GM21529 (cell line): ENCODE results near the gene ZNF44.

ENCODE experiments used
- ATAC-seq: cut with Tn5 transposase; IDR thresholded peaks from one replicate; pipeline ENCODE4 v1.9.1; 2021; ENCODE audit not compliant: unreplicated experiment

Gene ZNF44

DNA sequence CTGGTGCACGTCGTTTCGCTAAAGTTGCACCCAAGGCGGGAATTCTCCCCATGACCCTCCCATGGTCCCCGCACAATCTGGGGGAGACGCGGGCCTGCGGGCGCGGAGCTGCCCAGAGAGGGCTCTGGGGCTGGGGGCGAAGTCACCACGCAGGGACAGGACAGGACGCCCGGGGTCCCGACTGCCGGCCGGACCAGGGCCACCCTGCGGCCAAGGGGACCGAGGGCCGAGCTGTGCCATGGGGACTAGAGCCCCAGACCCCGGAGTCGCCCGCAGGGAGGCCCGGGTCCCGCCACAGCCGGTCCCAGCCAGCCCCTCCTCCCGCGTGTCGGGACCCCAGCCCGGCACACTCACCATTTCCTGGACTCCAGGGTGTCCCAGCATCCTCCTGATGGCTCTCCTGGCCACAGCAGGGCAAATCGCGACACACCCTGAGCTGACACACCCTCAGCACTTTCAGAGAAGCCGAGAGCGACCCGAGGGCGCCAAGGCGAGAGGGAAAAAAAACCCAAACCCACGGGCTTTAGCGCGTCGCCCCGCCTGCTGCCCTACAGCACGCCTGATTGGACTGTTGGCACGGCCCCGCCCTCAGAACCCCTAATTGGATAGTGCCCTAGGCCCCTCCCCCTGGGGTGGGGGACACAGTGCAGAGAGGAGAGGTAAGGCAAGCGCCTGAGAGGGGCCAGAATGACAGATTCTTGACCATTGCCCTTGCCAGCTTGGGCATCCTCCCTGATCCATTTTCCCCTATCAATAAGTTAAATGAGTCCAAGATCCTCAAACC lies 28.6 kb downstream of the ZNF44 start:
- no peak for ATAC-seq

DNA sequence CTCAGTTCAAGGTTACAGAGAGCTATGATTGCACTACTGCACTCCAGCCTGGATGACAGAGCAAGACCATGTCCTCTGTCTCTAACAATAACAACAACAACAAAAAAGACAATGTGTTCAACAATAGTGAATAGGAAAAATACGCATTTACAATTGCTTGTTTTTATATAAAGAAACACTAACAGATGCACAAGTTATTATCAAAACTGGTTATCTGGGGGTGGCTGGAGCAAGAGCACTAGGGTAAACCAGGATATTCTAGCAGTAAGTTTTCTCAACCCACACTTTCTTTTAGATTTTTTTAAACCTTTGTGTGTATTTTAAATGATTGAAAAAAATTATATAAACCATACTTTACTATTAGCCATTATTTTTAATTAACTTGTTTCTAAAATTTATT lies 33.1 kb downstream of the ZNF44 start:
- no peak for ATAC-seq

DNA sequence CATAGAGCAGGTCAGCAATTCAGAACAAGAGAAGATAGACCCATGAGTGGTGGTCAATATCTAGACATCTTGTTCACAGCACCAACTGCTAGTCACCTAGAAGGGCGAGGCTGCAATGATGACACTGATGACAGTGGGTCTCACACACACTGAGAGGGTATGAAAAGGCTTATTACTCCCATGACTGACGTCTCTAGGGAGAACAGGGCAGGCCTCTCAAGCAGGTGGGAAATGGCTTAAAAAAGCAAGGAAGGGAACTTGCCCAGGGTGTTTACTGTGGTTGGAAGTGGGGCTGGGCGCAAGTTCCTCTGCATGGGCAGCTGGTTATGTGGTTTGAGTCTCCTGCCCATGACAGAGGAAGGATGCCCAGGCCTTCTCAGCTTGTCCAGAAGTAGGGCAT lies 33.8 kb downstream of the ZNF44 start:
- ATAC-seq, result no peak

DNA sequence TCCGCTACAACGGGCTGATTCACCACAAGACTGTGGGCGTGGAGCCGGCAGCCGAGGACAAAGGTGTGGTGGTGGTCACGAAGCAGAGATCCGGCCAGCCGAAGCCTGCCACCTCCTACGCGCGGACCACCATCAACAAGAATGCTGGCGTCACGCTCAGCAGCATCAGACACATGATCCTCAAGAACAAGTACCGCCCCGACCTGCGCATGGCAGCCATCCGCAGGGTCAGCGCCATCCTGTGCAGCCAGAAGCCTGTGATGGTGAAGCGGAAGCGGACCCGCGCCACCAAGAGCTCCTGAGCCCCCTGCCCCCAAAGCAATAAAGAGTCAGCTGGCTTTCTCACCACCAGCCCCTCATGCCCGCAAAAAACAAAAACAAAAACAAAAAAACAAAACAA lies 34.4 kb downstream of the ZNF44 start:
- ATAC-seq, result no peak

DNA sequence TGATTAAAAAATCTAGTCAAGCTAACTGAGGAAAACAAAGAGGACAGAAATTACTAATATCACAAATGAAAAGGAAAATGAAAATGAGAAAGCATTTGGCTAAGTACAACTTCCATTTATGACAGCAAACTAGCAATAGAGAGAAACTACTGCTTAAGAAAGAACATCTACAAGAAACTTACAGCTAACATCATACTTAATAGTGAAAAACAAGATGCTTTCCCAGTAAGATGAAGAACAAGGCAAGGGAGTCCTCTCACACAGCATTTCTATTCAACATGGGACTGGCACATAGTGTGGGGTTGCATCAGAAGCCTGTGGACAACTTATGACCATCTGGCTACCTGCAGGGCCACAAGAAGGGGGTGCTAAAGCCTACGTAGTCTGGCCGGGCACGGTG lies 39.3 kb downstream of the ZNF44 start:
- ATAC-seq, result no peak

DNA sequence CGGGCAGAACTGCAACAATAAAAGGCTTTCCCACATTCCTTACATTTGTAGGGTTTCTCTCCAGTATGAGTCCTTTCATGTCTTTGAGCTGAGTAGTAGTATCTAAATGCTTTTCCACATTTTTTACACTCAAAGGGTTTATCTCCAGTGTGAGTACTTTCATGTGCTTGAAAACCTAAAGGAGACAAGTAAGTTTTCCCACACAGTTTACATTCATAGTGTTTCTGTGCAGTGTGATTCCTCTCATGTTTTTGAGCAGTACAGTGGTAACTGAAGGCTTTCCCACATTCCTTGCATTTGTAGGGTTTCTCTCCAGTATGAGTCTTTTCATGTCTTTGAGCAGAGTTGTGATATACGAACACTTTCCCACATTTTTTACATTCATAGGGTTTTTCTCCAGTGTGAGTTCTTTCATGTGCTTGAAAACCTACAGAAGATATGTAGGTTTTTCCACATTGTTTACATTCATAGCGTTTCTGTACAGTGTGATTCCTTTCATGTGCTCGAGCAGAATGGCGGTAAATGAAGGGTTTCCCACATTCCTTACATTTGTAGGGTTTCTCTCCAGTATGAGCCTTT lies 47.0 kb downstream of the ZNF44 start:
- ATAC-seq, result no peak

DNA sequence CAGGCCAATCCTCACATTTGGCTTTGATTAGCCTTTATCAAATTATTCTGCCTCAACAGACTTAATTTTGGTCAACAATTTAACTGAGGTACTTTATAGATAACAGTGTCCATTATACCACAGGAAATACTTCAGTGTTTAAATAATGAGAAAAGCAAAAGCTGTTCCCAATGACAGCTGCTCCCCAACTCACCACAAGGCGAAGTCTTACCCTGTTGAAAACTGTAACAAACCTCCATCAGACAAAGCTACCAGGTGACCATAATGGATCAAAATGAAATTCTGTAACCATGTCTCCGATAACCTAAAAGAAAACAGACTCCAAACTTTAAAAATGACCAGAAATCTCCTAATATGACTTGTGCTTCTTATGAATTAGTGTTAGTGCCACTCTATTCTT lies 50.3 kb downstream of the ZNF44 start:
- no peak for ATAC-seq

DNA sequence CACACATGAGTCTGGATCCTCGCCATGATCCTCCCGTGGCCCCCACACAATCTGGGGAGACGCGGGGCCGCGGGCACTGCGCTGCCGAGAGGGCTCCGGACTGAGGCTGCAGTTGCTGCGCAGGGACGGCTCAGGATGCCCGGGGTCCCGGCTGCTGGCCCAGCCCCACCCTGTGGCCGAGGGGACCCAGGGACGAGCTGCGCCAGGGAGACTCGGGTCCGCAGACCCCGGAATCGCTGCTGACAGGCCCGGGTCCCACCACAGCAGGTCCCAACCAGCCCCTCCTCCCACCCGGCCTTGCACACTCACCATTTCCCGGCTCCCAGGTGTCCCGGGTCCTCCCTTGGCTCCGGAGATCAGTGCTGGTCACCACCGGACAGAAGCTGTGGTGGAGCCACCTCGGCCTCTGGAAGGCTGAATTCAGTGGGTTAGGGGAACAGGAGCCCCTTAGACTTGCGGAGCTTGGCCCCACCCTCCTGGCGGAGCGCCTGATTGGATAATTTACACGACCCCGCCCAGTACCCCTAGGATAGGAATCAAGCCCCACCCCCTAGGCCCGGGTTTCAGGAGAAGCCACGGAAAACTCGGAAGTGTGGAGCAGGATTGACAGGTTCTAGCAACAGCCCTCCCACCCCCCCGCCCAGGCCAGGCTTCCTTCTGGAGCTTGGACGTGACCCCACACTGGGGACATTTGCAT lies 57.4 kb downstream of the ZNF44 start:
- no peak for ATAC-seq

DNA sequence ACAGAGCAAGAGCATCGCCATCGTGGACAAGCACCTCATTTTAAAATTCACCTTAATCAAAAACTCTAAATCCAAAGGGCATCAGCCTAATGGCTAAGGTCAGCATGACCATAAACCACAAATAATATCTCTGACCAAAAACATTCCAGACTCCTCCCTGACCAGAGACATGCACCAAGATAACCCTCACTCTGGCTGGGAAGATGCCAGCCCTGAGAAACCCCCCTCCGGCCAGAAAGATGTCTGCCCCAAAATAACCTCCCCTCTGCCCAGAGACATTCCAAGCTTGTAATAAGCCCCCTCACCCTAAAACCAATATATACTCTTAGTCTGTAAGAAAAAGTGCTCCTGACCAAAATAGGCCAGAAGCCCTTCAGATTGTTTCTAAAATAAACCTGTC lies 61.7 kb downstream of the ZNF44 start:
- no peak for ATAC-seq

DNA sequence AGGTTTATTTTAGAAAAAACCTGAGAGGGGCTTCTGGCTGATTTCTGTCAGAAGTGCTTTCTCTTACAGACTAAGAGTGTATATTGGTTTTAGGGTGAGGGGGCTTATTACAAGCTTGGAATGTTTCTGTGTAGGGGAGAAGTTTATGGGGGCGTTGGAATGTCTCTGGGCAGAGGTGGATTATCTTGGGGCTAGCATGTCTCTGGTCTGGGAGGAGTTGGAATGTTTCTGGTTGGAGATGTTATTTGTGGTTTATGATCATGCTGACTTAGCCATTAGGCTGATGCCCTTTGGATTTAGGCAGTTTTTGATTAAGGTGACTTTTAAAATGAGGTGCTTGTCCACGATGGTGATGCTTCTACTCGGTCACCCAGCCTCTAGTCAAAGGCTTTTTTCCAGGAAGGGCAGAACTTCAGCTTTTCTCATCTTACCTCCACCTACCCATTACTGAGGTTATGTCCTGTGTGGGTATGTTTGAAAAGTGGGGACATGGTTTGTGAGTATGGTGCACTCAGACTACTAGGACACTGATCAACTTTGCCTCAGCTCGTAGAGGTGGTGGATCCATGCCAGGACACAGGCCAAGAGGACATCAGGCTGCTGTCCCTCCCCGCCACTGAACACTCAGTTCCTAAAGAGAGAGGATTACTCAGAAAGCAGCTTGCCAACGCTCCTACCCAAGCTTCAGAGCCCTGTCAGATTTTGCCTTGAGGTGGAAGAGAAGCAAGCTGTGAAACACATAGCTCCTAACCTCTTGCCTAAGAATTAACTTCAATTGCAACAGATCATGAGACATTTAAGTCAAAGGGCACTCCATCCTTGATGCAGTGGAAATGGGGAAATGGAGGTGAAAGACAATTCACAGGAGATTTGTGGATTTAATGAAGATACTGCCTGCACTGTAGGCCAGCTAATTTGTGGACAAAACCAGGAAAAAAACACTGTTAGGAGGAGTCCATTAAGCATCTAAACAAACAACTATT lies 63.6 kb downstream of the ZNF44 start:
- ATAC-seq, result no peak

DNA sequence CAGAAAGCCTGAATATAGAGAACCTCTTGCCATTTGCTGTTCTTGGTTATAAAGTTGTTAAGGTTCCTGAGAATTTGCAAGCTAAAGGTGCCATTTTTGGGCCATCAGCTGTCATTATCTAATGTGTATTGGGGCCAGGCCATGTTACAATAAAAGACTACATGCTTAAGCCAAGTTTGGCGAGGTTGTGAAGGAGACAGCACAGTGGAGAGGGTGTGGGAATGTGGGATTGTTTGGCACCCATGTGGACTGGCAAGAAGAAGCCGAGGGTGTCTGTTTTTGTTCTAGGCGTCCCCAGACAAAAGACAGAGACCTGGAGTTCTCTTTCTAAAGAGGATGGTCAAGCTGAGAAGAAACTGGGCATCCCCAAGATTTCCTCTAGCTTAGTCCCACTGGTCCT lies 64.7 kb downstream of the ZNF44 start:
- no peak for ATAC-seq

DNA sequence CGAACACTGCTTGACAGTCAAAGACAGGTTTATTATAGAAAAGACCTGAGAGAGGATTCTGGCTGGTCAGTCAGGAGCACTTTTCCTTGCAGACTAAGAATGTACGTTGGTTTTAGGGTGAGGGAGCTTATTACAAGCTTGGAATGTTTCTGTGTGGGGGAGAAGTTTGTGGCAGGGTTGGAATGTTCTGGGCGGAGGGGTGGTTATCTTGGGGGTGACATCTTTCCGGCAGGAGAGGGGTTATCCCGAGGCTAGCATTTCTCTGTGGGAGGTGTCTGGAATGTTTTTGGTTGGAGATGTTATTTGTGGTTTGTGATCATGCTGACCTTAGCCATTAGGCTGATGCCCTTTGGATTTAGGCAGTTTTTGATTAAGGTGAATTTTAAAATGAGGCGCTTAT lies 70.0 kb downstream of the ZNF44 start:
- no peak for ATAC-seq

DNA sequence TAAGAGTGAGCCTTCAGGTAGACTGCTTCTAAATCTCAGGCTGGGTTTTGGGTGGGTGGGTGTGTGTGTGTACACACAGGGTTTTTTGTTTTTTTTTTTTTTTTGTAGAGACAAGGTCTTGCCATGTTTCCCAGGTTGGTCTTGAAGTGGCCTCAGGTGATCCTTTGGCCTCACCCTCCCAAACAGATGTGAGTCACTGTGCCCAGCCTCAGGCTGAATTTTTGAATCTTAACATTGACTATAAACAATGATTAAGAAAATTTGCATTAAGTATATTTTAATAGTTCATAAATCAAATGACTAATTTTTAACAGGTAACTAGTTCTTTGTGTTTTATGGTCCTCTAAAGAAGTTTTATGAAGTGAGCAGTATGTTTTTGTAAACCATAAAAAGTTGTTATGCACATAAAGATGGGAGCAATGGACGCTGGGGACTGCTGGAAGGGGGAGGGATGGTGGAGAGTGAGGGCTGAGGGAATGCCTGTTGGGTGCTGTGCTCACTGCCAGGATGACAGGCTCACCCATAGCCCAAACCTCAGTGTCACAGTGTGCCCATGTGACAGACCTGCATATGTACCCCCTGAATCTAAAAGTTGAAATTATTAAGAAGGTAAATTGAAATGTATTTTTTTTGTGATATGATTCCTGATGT lies 71.6 kb downstream of the ZNF44 start:
- no peak for ATAC-seq
